ENCODE measurements around the gene POLR3K.

Gene POLR3K

DNA sequence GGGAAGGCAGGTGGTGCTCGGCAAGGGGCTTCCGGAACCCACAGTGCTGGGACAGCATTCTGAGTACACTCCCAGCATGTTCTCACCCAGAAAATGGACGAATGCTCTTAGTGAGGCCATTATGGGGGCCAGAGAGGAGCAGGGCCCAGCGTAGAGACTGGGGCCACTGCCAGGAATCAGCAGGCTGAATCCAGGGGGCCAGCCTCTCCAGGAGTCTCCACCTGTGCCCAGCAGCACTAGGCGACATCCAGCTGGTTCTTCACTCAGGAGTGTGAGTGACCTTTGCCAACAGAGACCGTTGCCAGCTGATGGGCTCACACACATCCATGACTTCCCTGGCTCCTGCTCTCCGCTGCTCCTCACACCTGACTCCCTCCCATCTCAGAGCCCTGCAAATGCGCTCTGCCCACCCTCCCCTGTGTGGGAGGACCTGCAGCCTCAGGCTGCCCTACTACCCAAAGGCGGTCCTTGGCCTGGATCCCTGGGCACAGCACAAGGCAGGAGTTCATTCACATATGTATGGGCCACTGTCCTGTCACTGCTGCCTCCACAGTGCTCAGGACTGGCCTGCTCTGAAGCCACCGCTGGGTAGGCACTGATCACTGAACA, 13.9 kb upstream of the POLR3K start:
- H3K27ac ChIP-seq: peak overlapping the region; percentile 41 to 100
- no peak for DNase-seq (ENCODE audit: low spot score)

DNA sequence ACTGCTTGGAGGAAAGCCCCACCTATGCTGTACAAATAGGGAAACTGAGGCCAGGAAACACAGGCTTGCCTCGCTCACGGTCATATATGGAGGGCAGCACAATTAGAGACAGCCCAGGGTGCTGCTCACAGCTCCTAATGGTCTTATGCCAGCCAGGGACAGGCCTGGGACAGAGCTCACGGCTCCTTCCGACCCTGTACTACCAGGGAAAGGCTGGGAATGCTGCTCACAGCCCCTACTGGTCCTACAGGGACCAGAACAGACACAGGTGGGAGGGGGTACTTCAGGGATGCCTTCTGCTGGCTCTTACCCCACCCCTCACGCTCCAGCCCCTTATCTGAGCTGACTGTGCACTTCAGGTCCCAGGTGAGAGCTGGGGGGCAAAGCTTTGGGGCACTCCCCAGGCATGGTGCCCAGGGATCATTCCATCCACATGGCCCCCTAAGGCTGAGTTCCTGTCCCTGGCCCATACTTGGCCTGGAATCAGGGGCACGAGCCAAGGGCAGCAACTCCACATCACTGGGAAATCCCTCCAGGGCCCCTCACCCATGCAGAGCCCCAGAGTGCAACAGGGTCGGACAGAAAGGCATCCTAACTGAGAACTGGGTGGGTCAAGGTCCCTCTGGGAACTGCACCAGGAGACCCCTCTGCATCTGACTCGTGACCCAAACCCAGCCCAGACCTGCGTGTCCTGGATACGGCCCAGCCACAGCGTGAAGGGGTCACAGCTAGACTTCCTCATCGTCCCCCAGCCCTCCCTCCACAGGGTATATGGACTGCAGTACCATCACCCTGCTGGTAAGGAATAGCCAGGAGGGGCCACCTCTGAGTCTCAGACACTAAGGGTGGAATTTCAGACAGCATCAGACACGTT, 13.1 kb upstream of the POLR3K start:
- H3K27ac ChIP-seq: peak overlapping the region; percentile 41 to 100
- peak overlapping the region; percentile 47 for H3K4me3 ChIP-seq
- DNase-seq (ENCODE audit: low spot score): no peak
- TF ChIP-seq, protein P1, sequence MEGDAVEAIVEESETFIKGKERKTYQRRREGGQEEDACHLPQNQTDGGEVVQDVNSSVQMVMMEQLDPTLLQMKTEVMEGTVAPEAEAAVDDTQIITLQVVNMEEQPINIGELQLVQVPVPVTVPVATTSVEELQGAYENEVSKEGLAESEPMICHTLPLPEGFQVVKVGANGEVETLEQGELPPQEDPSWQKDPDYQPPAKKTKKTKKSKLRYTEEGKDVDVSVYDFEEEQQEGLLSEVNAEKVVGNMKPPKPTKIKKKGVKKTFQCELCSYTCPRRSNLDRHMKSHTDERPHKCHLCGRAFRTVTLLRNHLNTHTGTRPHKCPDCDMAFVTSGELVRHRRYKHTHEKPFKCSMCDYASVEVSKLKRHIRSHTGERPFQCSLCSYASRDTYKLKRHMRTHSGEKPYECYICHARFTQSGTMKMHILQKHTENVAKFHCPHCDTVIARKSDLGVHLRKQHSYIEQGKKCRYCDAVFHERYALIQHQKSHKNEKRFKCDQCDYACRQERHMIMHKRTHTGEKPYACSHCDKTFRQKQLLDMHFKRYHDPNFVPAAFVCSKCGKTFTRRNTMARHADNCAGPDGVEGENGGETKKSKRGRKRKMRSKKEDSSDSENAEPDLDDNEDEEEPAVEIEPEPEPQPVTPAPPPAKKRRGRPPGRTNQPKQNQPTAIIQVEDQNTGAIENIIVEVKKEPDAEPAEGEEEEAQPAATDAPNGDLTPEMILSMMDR (IDR thresholded peaks at IDR 0.05): no peak

More for the DNA sequence above, 13.9 kb upstream of the POLR3K start:
- H3K4me3 ChIP-seq: peak overlapping the region; percentile 47
- TF ChIP-seq, protein P1 (IDR thresholded peaks at IDR 0.05): no peak

DNA sequence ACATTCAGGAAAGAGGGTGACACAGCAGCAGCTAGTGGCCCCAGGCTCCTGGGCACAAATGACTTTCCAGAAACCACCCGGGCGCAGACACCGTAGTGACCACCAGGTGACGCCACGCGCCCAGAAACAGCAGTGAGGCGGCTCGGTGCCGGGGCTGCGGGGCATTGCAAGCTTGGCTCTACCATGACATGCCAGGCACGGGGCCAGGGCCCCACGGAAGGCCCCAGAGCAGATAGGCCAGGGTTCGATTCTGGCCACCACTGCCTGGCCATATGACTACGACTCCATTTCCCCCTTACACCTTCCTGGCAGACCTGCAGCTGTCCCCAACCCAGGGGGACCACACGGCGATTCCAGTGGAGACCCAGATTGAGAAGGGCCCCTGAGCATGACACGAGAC, 12.3 kb upstream of the POLR3K start:
- TF ChIP-seq, protein P1 (IDR thresholded peaks at IDR 0.05): peak; percentile 99
- DNase-seq (ENCODE audit: low spot score): no peak
- H3K4me3 ChIP-seq: peak overlapping the region; percentile 47
- peak overlapping the region; percentile 41 to 100 for H3K27ac ChIP-seq

DNA sequence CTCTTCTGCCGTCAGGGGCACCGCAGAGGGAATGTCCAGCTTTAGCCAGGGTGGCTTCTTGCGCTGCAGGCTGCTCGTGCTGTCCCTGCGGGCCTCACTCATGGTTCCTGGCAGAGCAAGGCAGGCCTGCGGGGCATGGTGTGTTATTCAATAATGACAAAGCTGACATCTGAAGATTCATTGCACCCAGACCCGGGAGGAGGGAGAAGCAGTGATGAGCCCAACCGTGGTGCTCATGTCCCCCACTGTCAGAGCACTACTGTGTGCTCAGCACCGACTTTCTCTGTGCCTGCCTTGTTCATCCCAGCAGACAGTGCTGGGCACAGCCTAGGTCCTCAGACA, 11.5 kb upstream of the POLR3K start:
- TF ChIP-seq, protein P1 (IDR thresholded peaks at IDR 0.05): no peak
- no peak for DNase-seq (ENCODE audit: low spot score)
- Histone ChIP-seq H3K4me3 (no peak overlapping the region), H3K27ac (peak overlapping the region in 1 of 2 donors; percentile 100)

DNA sequence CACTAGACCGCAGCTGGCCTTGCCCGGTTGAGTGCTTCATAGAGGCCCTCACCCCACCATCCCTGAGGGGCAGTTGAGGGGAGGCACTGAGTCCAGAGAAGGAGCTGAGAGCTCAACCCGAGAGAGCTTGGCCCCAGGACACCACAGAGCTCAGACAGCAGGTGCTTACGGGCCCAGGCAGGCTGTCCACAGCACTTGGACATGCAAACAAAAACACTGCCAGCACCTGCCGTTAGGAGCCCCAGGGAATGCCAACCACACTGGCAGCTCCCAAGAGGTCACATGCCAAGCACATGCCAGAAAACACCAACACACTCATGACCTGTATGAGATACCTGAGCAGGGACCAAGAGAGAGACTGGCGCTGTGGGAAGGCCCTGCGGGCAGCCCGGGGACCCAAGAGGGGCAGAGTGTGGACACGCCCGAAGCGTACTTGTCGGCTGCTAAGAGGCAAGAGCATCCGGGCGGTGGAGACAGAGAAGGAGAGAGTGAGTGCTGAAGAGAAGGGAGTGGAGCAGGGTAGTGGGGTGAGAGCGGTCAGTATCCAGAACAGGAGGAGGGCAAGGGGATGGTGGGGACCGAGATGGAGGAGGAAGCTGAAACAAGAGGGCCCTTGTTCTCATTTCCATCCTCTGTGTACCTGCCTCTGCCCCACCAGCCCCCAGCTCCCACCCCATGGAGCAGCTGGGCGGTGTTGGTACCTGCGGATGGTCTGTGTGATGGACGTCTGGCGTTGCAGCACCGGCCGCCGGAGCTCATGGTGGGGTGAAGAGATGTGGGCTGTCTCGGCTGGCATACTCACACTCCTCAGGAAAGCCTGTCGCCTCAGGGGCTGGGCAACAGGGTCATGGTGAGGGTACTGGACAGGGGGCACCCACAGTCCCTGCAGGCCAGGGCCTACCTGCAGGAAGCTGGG, 10.8 kb upstream of the POLR3K start:
- no peak for DNase-seq (ENCODE audit: low spot score)
- Histone ChIP-seq H3K27ac (no peak overlapping the region), H3K4me3 (no peak overlapping the region)
- TF ChIP-seq, protein P1 (IDR thresholded peaks at IDR 0.05): no peak

DNA sequence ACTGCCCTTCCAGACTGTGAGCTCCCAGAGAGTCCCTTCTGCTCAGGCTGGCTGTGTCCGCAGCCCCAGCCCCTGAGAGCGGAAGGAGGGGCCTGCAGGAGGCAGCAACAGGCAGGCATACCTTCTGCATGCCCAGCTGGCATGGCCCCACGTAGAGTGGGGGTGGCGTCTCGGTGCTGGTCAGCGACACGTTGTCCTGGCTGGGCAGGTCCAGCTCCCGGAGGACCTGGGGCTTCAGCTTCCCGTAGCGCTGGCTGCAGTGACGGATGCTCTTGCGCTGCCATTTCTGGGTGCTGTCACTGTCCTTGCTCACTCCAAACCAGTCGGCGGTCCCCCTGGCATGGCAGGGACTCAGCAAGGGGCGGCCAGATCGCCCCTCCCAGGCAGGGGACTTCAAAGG, 10.1 kb upstream of the POLR3K start:
- TF ChIP-seq, protein P1 (IDR thresholded peaks at IDR 0.05): no peak
- no peak overlapping the region for H3K27ac ChIP-seq

More for the DNA sequence above, 10.1 kb upstream of the POLR3K start:
- DNase-seq (ENCODE audit: low spot score): no peak
- H3K4me3 ChIP-seq: no peak overlapping the region
